ENCODE data around the gene AAMDC. TPM values are rescaled to one million over a fixed set of nuclear protein-coding genes. Genes with fewer than 3 reads are reported as not detected.

Gene AAMDC
- total and polyA plus RNA-seq, 4 donors = 9.0 to 55.7 (median 27.5) TPM

DNA sequence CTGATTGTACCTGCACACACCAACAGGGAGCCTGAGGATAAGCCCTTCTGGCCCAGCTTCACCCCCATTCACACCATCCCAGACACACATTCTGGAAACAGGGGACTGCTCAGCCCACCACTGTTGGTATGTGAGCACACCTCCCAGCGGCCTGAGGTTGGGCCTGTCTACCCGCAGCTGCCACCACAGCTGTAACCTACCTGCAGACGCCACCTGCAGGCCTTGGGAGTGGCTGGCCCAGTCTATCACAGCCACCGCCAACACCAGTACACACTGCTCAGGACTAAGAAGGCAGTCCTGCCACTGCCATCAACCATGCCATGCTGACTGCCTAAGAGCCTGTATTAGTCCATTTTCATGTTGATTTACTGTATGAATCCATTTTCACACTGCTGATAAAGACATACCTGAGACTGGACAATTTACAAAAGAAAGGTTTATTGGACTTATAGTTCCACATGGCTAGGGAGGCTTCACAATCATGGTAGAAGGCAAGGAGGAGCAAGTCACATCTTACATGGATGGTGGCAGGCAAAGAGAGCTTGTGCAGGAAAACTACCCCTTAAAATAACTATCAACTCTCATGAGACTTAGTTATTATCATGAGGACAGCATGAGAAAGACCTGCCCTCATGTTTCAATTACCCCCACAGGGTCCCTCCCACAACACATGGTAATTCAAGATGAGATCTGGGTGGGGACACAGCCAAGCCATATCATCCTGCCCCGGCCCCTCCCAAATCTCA lies 31.0 kb upstream of the AAMDC start:
- Histone ChIP-seq H3K4me3 (ENCODE audit: low read depth, low read length) (no peak overlapping the region), H3K36me3 (ENCODE audit: control insufficient read depth, insufficient read depth, low read length) (peaks cover 6% of the 10 kb centered on the region), H3K27ac (ENCODE audit: low read depth, low read length) (no peak overlapping the region), H3K9me3 (ENCODE audit: control insufficient read depth, insufficient read depth, low read length) (peaks cover 2% of the 10 kb centered on the region), H3K4me1 (ENCODE audit: control insufficient read depth, insufficient read depth, low read length) (peaks cover 6% of the 10 kb centered on the region), H3K27me3 (ENCODE audit: control insufficient read depth, insufficient read depth, low read length) (no peaks in the 10 kb centered on the region)
- WGBS (ENCODE audit: insufficient coverage) = 98% methylated on average over 5 of the region's 5 CpGs
- no peak for DNase-seq (ENCODE audit: low read depth in 4 of 6, low spot score in 6 of 6)

DNA sequence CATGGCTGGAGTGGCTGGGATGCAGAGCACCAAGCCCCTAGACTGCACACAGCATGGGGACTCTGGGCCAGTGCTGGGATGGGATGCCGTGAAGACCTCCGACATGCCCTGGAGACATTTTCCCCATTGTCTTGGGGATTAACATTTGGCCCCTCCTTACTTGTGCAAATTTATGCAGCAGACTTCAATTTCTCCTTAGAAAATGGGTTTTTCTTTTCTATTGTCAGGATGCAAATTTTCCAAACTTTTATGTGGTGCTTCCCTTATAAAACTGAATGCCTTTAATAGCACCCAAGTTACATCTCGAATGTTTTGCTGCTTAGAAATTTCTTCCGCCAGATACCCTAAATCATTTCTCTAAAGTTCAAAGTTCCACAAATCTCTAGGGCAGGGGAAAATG lies 29.6 kb upstream of the AAMDC start:
- Histone ChIP-seq H3K27me3 (ENCODE audit: control insufficient read depth, insufficient read depth, low read length) (no peaks in the 10 kb centered on the region), H3K36me3 (ENCODE audit: control insufficient read depth, insufficient read depth, low read length) (peaks cover 6% of the 10 kb centered on the region), H3K4me1 (ENCODE audit: control insufficient read depth, insufficient read depth, low read length) (peaks cover 6% of the 10 kb centered on the region), H3K4me3 (ENCODE audit: low read depth, low read length) (no peak overlapping the region), H3K27ac (ENCODE audit: low read depth, low read length) (no peak overlapping the region), H3K9me3 (ENCODE audit: control insufficient read depth, insufficient read depth, low read length) (peaks cover 5% of the 10 kb centered on the region)
- WGBS (ENCODE audit: insufficient coverage) = 88% methylated on average over 3 of the region's 4 CpGs
- no peak for DNase-seq (ENCODE audit: low read depth in 4 of 6, low spot score in 6 of 6)

DNA sequence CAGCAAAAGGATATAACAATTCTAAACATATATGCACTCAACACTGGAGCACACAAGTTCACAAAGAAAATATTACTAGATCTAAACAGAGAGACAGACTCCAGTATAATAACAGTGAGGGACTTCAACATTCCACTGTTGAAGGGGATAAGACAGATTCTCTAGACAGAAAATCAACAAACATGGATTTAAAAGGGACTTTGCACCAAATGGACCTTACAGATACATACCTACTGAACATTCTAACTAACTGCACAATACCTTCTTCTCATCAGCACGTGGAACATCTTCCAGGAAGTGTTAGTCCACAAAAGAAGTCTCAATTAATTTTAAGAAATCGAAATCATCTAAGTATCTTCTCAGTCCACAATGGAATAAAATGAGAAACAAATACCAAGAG lies 27.0 kb upstream of the AAMDC start:
- 83% methylated on average over 1 of the region's 2 CpGs for WGBS (ENCODE audit: insufficient coverage)
- H3K4me3 ChIP-seq (ENCODE audit: low read depth, low read length) = no peak overlapping the region
- DNase-seq (ENCODE audit: low read depth in 4 of 6, low spot score in 6 of 6) = no peak
- peaks cover 6% of the 10 kb centered on the region for H3K36me3 ChIP-seq (ENCODE audit: control insufficient read depth, insufficient read depth, low read length)
- peaks cover 6% of the 10 kb centered on the region for H3K4me1 ChIP-seq (ENCODE audit: control insufficient read depth, insufficient read depth, low read length)
- H3K27ac ChIP-seq (ENCODE audit: low read depth, low read length) = no peak overlapping the region
- peaks cover 5% of the 10 kb centered on the region for H3K9me3 ChIP-seq (ENCODE audit: control insufficient read depth, insufficient read depth, low read length)
- H3K27me3 ChIP-seq (ENCODE audit: control insufficient read depth, insufficient read depth, low read length) = no peaks in the 10 kb centered on the region

DNA sequence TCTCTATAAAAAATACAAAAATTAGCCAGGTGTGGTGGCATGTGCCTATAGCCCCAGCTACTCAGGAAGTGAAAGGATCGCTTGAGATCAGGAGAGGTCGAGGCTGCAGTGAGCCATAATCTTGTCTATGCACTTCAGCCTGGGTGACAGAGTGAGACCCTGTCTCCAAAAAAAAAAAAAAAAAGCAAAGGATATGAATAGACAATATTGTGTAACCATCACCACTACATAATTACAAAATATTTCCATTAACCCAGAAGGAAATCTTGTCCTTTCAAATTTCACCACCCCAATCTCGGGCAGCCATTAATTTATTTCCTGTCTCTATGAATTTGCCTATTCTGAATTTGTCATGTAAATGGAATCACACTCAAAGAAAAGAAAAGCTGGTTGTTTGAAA lies 21.6 kb upstream of the AAMDC start:
- Histone ChIP-seq H3K27me3 (ENCODE audit: control insufficient read depth, insufficient read depth, low read length) (no peaks in the 10 kb centered on the region), H3K9me3 (ENCODE audit: control insufficient read depth, insufficient read depth, low read length) (peaks cover 3% of the 10 kb centered on the region), H3K4me3 (ENCODE audit: low read depth, low read length) (no peak overlapping the region), H3K36me3 (ENCODE audit: control insufficient read depth, insufficient read depth, low read length) (no peaks in the 10 kb centered on the region), H3K4me1 (ENCODE audit: control insufficient read depth, insufficient read depth, low read length) (no peaks in the 10 kb centered on the region), H3K27ac (ENCODE audit: low read depth, low read length) (no peak overlapping the region)
- WGBS (ENCODE audit: insufficient coverage) = no CpG with 5 or more reads among the region's 3 CpGs
- no peak for DNase-seq (ENCODE audit: low read depth in 4 of 6, low spot score in 6 of 6)

DNA sequence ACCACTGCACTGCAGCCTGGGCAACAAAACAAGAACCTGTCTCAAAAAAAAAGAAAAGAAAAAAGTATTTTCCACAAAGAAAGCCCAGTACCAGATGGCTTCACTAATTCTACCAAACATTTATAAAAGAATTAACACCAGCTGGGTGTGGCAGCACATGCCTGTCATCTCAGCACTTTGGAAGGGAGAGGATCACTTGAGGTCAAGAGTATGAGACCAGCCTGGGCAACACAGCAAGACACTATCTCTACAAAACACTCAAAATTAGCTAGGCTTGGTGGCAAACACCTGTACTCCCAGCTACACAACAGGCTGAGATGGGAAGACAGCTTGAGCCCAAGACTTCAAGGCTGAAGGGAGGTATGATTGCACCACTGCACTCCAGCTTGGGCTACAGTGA lies 20.5 kb upstream of the AAMDC start:
- Histone ChIP-seq H3K36me3 (ENCODE audit: control insufficient read depth, insufficient read depth, low read length) (no peaks in the 10 kb centered on the region), H3K27ac (ENCODE audit: low read depth, low read length) (no peak overlapping the region), H3K4me3 (ENCODE audit: low read depth, low read length) (no peak overlapping the region), H3K4me1 (ENCODE audit: control insufficient read depth, insufficient read depth, low read length) (no peaks in the 10 kb centered on the region), H3K27me3 (ENCODE audit: control insufficient read depth, insufficient read depth, low read length) (no peaks in the 10 kb centered on the region), H3K9me3 (ENCODE audit: control insufficient read depth, insufficient read depth, low read length) (peaks cover under 1% of the 10 kb centered on the region)
- DNase-seq (ENCODE audit: low read depth in 4 of 6, low spot score in 6 of 6) = no peak

DNA sequence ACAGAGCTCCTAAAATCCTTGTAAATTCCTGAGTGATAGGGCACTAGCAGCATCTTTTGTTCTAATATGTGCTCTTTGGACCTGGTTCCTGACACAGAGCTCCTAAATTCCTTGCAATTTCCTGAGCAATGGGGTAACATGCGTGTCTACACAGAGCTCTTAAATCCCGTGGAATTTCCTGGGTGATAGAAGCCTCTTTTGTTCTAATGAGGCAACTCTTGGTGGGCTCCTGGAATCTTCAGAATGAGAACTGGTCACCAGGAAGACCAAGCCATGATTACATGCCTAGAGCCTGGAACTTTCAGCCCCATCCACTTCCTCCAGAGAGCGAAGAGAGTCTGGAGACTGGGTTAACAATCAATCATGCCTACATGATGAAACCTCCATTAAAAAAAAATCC lies 19.5 kb upstream of the AAMDC start:
- no peaks in the 10 kb centered on the region for H3K27me3 ChIP-seq (ENCODE audit: control insufficient read depth, insufficient read depth, low read length)
- H3K4me1 ChIP-seq (ENCODE audit: control insufficient read depth, insufficient read depth, low read length) = no peaks in the 10 kb centered on the region
- no peaks in the 10 kb centered on the region for H3K9me3 ChIP-seq (ENCODE audit: control insufficient read depth, insufficient read depth, low read length)
- H3K4me3 ChIP-seq (ENCODE audit: low read depth, low read length) = no peak overlapping the region
- no peaks in the 10 kb centered on the region for H3K36me3 ChIP-seq (ENCODE audit: control insufficient read depth, insufficient read depth, low read length)
- no peak overlapping the region for H3K27ac ChIP-seq (ENCODE audit: low read depth, low read length)
- 60% methylated on average over 2 of the region's 3 CpGs for WGBS (ENCODE audit: insufficient coverage)
- no peak for DNase-seq (ENCODE audit: low read depth in 4 of 6, low spot score in 6 of 6)

DNA sequence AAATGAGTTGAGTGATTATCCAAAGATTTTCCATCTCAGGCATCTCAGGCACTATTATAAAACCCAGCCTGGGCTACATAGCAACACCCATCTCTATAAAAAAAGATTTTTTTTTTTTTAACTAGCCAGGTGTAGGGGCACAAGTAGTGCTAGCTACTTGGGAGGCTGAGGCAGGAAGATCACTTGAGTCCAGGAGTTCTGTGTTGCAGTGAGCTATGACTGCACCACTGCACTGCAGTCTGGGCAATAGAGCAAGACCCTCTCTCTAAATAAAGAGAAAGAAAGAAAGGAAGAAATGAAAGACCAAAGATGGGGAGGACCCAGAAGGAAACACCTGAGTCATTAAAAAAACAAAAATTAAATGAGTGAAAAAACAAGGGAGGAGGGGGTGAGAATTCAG lies 14.5 kb upstream of the AAMDC start:
- Histone ChIP-seq H3K27me3 (ENCODE audit: control insufficient read depth, insufficient read depth, low read length) (no peaks in the 10 kb centered on the region), H3K4me3 (ENCODE audit: low read depth, low read length) (no peak overlapping the region), H3K4me1 (ENCODE audit: control insufficient read depth, insufficient read depth, low read length) (no peaks in the 10 kb centered on the region), H3K36me3 (ENCODE audit: control insufficient read depth, insufficient read depth, low read length) (no peaks in the 10 kb centered on the region), H3K9me3 (ENCODE audit: control insufficient read depth, insufficient read depth, low read length) (no peaks in the 10 kb centered on the region), H3K27ac (ENCODE audit: low read depth, low read length) (no peak overlapping the region)
- DNase-seq (ENCODE audit: low read depth in 4 of 6, low spot score in 6 of 6) = no peak

DNA sequence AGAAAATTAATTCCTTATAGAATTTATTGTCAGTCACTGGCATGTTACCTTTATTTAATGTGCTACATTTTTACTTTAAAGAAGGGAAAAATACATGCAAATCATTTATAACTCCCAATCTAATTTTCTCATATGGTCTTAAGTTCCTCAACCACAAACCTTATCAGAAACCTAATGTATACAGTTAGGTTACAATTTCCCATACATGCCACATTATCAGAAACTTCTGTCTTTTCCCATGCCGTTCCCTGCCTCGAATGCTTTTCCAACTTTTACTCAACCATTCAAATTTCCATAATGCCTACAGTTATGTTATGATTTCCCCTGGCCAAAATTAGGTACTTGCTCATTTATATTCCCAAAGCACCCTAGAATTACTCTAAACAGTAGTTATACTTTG lies 14.0 kb upstream of the AAMDC start:
- Histone ChIP-seq H3K4me3 (ENCODE audit: low read depth, low read length) (no peak overlapping the region), H3K27ac (ENCODE audit: low read depth, low read length) (no peak overlapping the region), H3K9me3 (ENCODE audit: control insufficient read depth, insufficient read depth, low read length) (no peaks in the 10 kb centered on the region), H3K4me1 (ENCODE audit: control insufficient read depth, insufficient read depth, low read length) (no peaks in the 10 kb centered on the region), H3K36me3 (ENCODE audit: control insufficient read depth, insufficient read depth, low read length) (no peaks in the 10 kb centered on the region), H3K27me3 (ENCODE audit: control insufficient read depth, insufficient read depth, low read length) (no peaks in the 10 kb centered on the region)
- 83% methylated on average over 2 of the region's 2 CpGs for WGBS (ENCODE audit: insufficient coverage)
- DNase-seq (ENCODE audit: low read depth in 4 of 6, low spot score in 6 of 6) = no peak

DNA sequence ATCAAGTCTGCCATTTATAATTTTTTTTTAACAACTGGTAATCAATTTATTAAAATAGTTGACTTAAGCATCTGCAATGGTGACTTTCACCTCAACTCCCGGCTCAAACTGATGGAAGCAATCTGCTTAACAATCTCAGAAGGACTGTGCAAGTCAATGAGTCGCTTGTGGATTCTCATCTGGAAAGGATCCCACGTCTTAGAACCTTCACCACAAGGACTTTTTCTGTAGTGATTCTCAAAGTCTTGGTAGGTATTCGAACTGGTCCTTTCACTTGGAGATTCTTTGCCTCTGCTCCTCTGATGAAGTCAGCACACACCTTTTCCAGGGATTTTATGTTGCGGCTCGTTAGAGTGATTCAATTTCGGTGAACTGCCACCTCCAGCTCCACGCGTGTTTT lies 7.7 kb upstream of the AAMDC start:
- WGBS (ENCODE audit: insufficient coverage) = 96% methylated on average over 7 of the region's 9 CpGs
- Histone ChIP-seq H3K27me3 (ENCODE audit: control insufficient read depth, insufficient read depth, low read length) (no peaks in the 10 kb centered on the region), H3K4me3 (ENCODE audit: low read depth, low read length) (no peak overlapping the region)

DNA sequence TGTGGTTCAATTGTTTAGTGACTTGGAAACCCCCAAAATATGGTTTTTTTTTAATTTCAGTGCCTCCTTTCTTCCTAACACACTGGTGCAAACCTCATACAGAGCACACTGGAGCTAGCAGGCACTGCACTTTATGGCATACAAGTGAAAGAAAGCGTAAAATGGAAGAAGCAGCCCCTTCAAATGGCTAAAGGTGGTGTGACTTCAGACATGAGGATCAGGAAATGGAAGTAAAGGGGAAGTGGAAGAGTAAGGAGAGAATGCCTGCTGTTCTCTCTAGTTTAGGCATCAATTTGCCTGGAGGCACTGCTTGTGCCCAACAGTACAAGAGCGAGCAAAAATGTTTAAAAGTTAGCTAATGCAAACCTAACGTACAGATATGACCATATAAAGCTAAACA lies 6.1 kb upstream of the AAMDC start:
- no peak for DNase-seq (ENCODE audit: low read depth in 4 of 6, low spot score in 6 of 6)
- peaks cover 2% of the 10 kb centered on the region for H3K36me3 ChIP-seq (ENCODE audit: control insufficient read depth, insufficient read depth, low read length)
- H3K27me3 ChIP-seq (ENCODE audit: control insufficient read depth, insufficient read depth, low read length) = no peaks in the 10 kb centered on the region
- H3K4me3 ChIP-seq (ENCODE audit: low read depth, low read length) = no peak overlapping the region
- no peak overlapping the region for H3K27ac ChIP-seq (ENCODE audit: low read depth, low read length)
- H3K9me3 ChIP-seq (ENCODE audit: control insufficient read depth, insufficient read depth, low read length) = peaks cover 5% of the 10 kb centered on the region
- peaks cover 5% of the 10 kb centered on the region for H3K4me1 ChIP-seq (ENCODE audit: control insufficient read depth, insufficient read depth, low read length)
- 100% methylated on average over 1 of the region's 3 CpGs for WGBS (ENCODE audit: insufficient coverage)

More for the DNA sequence above, 7.7 kb upstream of the AAMDC start:
- H3K27ac ChIP-seq (ENCODE audit: low read depth, low read length) = no peak overlapping the region
- H3K36me3 ChIP-seq (ENCODE audit: control insufficient read depth, insufficient read depth, low read length) = peaks cover 2% of the 10 kb centered on the region
- peaks cover 5% of the 10 kb centered on the region for H3K9me3 ChIP-seq (ENCODE audit: control insufficient read depth, insufficient read depth, low read length)
- H3K4me1 ChIP-seq (ENCODE audit: control insufficient read depth, insufficient read depth, low read length) = peaks cover under 1% of the 10 kb centered on the region
- DNase-seq (ENCODE audit: low read depth in 4 of 6, low spot score in 6 of 6) = no peak

Measured in spinal cord (tissue), 10 donors.